Right lobe of liver (tissue), 6 donors: ENCODE data around the gene ENTREP1. TPM values are rescaled to one million over a fixed set of nuclear protein-coding genes. Genes with fewer than 3 reads are reported as not detected.

Source experiments
- ATAC-seq, 4 donors: fragments of 200-7000 bp; cut with Tn5 transposase; one replicate each; pipeline ENCODE4 v1.9.1; 2020; ENCODE audit warnings: mild to moderate bottlenecking in 4 of 4, moderate library complexity in 4 of 4
- DNase-seq, 3 donors: peaks; one replicate each; pipeline ENCODE4 v3.0.0-alpha.2; 2020
- H3K27ac ChIP-seq, 3 donors: fragments of 200-600 bp; one replicate each; pipeline ENCODE4 v1.8.0; 2022
- H3K27me3 ChIP-seq, 2 donors: fragments of 200-600 bp; one replicate each; pipeline ENCODE4 v1.8.0; 2022
- H3K36me3 ChIP-seq, 4 donors: fragments of 200-600 bp; sonication (generic) in 1 of 4; one replicate each; pipeline versions ENCODE4 v1.5.1 to v1.8.0; 2017 to 2022; ENCODE audit warnings: control low read depth in 1 of 4
- H3K4me1 ChIP-seq, 4 donors: fragments of 200-600 bp; sonication (generic) in 1 of 4; one replicate each; pipeline versions ENCODE4 v1.5.1 to v1.8.0; 2017 to 2022; ENCODE audit warnings: control low read depth in 1 of 4
- H3K4me3 ChIP-seq, 3 donors: fragments of 200-600 bp; one replicate each; pipeline ENCODE4 v1.8.0; 2022
- H3K9me3 ChIP-seq, 4 donors: fragments of 200-600 bp; sonication (generic) in 1 of 4; one replicate each; pipeline versions ENCODE4 v1.5.1 to v1.8.0; 2017 to 2022; ENCODE audit warnings: control low read depth in 1 of 4
- POLR2A ChIP-seq: fragments of 450-650 bp; IDR thresholded peaks from one replicate; pipeline ENCODE4 v1.6.1; 2017; ENCODE audit warnings: antibody characterized with exemption, mild to moderate bottlenecking
- WGBS: methylation state at CpG from one replicate; pipeline ENCODE4 v1.1.6; 2018; ENCODE audit warnings: low coverage, low lambda C conversion rate; ENCODE audit not compliant: insufficient coverage; ENCODE audit errors: missing lambda C conversion rate; 5-methylcytosine and 5-hydroxymethylcytosine counted together
- intact Hi-C, 2 donors: fragments of 100-400 bp; cut with DNase I; formaldehyde crosslinking; loops; one replicate each; pipeline versions ENCODE4 v1.11.2 to v1.14.1; 2022
- long read RNA-seq: library from polyadenylated mRNA; unstranded; transcript quantifications from one replicate; pipeline ENCODE4 v2.0.0, GENCODE V29; 2019
- total RNA-seq, 6 experiments: library from RNA; depleted of rRNA in 2 of 6; stranded (reverse); fragments of >200 nt in 2 of 6; fragmentation: NEBNext Ultra II Directional in 3 of 6; extraction: Animal tissue kit (Norgen Biotek cat#: 25700) in 3 of 6; gene quantifications; one replicate each; pipeline versions ENCODE4 v1.1.0 to v1.2.4, GENCODE V29; 2016 to 2023
- TF ChIP-seq, protein P1 (sequence below), 4 donors: fragments of 200-600 bp in 3 of 4; fragments of 450-650 bp in 1 of 4; IDR thresholded peaks; one replicate each; pipeline versions ENCODE4 v1.5.1 to v1.8.0; 2016 to 2022; ENCODE audit warnings: antibody characterized with exemption in 4 of 4, mild to moderate bottlenecking in 2 of 4
- donor health status: DM: no; HTN: yes; CAD: no.
- donor health status: DM: no; HTN: no; CAD: no.
- donor health status: DM: no; HTN: no; CAD: no.
- donor health status: DM: no; HTN: yes; CAD: no.
- donor health status: DM: no; HTN: yes; CAD: no.

The ENTREP1 gene, protein sequence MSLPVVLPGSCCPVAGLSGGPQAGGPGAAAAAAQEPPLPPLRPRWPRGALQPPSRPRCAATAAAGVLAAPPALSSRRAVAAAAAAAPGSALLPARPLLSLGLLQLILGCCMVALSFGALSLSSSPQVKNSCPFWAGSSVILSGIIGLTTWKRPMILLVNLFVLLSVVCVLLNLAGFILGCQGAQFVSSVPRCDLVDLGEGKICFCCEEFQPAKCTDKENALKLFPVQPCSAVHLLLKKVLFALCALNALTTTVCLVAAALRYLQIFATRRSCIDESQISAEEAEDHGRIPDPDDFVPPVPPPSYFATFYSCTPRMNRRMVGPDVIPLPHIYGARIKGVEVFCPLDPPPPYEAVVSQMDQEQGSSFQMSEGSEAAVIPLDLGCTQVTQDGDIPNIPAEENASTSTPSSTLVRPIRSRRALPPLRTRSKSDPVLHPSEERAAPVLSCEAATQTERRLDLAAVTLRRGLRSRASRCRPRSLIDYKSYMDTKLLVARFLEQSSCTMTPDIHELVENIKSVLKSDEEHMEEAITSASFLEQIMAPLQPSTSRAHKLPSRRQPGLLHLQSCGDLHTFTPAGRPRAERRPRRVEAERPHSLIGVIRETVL
- under 1 TPM; 0.12 to 0.42 (median 0.30) TPM for total RNA-seq
- long read RNA-seq, result 0 reads

DNA sequence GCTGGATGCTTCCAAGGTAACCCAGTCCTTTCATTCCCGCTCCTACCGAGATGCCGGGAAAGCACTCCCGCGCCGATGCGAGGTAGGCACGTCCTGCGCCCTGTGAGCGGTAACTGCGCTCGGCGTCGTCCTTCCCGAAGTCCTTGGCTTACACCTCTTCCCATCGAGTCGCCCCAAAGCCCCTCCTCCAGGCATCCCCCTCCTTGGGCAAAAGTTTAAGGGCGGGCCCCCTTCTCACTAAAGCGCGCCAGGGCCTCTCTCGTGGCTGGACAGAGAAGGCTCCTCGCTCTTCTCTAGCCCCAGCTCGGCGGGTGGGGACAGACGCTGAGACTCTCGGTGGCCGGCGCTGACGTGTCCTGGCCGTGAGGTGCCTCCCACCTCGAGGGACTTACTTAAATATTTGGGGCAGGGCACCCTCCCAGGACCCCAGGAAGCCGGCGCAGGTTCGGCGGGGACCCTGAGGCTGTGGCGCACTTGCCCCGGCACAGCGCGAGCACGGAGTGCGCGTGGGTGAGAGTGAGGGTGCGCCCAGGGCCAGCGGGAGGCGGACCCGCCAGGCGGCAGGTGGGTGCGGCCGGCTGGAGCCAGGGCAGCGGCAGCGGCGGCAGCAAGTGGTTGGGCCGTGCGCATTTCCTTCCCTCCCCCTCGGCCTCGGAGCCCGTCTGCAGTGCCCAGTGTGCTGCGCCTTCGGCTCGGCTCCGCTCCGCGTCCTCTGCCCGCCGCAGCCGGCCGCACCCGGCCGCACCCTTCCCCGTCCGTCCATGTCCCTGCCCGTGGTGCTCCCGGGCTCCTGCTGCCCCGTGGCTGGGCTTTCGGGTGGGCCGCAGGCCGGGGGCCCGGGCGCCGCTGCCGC is at the start of gene ENTREP1:
ENTREP1 (plus strand) TSS at position 667 of the 853 bp plus-strand sequence; CDS start at position 762, 95 bp downstream.
- no peaks in the 10 kb centered on the region for H3K9me3 ChIP-seq
- DNase-seq (peak; percentile 55 to 67 (median 65)), ATAC-seq (peak; percentile 92 to 97 (median 94))
- H3K4me1 ChIP-seq, result peaks cover 0 to 7% (median 0%) of the 10 kb centered on the region in 4 donors
- no peak within 1 kb of the TSS for H3K27ac ChIP-seq
- peak within 1 kb of the TSS; percentile 32 to 48 (median 38) for H3K4me3 ChIP-seq
- WGBS, result under 1% methylated on average over 21 of the region's 81 CpGs
- intact Hi-C loops, result no loop called here
- TF ChIP-seq, protein P1, sequence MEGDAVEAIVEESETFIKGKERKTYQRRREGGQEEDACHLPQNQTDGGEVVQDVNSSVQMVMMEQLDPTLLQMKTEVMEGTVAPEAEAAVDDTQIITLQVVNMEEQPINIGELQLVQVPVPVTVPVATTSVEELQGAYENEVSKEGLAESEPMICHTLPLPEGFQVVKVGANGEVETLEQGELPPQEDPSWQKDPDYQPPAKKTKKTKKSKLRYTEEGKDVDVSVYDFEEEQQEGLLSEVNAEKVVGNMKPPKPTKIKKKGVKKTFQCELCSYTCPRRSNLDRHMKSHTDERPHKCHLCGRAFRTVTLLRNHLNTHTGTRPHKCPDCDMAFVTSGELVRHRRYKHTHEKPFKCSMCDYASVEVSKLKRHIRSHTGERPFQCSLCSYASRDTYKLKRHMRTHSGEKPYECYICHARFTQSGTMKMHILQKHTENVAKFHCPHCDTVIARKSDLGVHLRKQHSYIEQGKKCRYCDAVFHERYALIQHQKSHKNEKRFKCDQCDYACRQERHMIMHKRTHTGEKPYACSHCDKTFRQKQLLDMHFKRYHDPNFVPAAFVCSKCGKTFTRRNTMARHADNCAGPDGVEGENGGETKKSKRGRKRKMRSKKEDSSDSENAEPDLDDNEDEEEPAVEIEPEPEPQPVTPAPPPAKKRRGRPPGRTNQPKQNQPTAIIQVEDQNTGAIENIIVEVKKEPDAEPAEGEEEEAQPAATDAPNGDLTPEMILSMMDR (IDR thresholded peaks at IDR 0.05), result no peak
- TF ChIP-seq POLR2A, result no peak
- peaks cover 0 to 9% of the 10 kb centered on the region in 2 donors for H3K27me3 ChIP-seq
- H3K36me3 ChIP-seq, result no peaks in the 10 kb centered on the region

DNA sequence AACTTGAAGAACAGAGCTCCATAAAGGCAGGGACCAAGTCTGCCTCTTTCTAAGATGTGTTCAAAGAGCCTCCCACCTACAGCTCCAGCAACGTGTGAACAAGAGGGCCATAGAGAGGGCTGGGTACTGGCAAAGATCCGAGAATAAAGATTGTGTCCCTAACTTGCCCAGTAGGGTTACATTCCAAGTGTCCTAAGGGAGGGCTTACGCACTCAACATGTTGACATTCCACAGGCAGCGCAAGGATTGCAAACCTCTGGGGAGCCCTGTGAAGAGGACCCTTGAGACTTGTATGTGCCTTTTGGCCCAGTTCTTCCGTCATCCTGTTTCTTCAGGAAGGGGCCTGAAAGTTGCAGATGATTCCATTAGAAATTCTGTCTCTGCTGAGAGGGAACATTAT is 48.2 kb upstream of the ENTREP1 start:
- Histone ChIP-seq H3K27me3 (no peaks in the 10 kb centered on the region), H3K36me3 (no peaks in the 10 kb centered on the region), H3K9me3 (no peaks in the 10 kb centered on the region), H3K4me3 (no peak overlapping the region), H3K27ac (no peak overlapping the region), H3K4me1 (no peaks in the 10 kb centered on the region)
- 100% methylated on average over 2 of the region's 5 CpGs for WGBS
- DNase-seq, result no peak
- ATAC-seq, result no peak
- intact Hi-C loops, result no loop called here
- TF ChIP-seq, protein P1 (IDR thresholded peaks at IDR 0.05), result no peak
- no peak for TF ChIP-seq POLR2A

DNA sequence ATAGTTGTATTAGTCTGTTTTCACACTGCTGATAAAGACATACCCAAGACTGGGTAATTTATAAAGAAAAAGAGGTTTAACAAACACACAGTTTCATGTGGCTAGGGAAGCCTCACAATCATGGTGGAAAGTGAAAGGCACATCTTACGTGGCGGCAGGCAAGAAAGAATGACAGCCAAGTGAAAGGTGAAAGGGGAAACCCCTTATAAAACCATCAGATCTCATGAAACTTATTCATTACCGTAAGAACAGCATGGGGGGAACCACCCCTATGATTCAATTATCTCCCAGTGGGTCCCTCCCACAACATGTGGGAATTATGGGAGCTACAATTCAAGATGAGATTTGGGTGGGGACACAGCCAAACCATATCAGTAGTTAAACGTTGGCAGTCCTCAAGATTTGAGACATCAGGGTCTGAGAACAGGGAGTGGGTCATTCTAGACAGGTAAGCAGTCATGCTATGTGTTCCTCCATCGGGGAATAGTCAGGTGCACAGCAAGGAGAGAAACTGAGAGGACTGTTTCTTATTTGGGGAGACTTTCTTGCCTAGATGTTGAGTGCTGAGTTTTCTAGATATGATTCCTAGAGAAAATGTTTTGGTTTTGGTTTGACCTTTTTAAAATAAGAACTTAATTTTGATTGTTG is 45.8 kb upstream of the ENTREP1 start:
- TF ChIP-seq POLR2A, result no peak
- TF ChIP-seq, protein P1 (IDR thresholded peaks at IDR 0.05), result no peak
- ATAC-seq, result no peak
- no peaks in the 10 kb centered on the region for H3K36me3 ChIP-seq

DNA sequence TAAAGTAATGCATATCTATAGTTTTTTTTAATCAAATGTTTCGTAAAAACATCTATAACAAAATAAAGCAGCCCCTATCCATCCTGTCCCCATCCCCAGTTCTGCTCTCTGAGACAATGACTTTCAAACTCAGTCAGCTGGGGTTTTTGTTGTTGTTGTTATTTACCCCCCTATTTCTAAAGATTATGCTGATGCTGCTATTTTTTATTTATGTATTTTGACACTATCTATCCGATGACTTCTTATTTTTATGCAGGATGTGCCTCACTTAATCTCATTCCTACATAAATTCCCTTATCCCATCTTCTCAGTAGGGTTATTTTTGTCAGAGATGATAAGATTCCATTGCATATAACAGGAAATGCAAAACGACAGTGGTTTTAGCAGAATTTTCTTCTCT is 45.3 kb upstream of the ENTREP1 start:
- H3K4me3 ChIP-seq, result no peak overlapping the region
- ATAC-seq (no peak), DNase-seq (no peak)
- no peaks in the 10 kb centered on the region for H3K27me3 ChIP-seq
- H3K36me3 ChIP-seq, result no peaks in the 10 kb centered on the region
- WGBS, result 18% methylated on average over 3 of the region's 3 CpGs
- intact Hi-C loops, result no loop called here
- H3K27ac ChIP-seq, result no peak overlapping the region
- TF ChIP-seq POLR2A, result no peak
- TF ChIP-seq, protein P1 (IDR thresholded peaks at IDR 0.05), result no peak
- H3K9me3 ChIP-seq, result no peaks in the 10 kb centered on the region
- H3K4me1 ChIP-seq, result no peaks in the 10 kb centered on the region

More for the DNA sequence above, 45.8 kb upstream of the ENTREP1 start:
- H3K27ac ChIP-seq, result no peak overlapping the region
- H3K9me3 ChIP-seq, result no peaks in the 10 kb centered on the region
- H3K4me1 ChIP-seq, result no peaks in the 10 kb centered on the region
- 61% methylated on average over 5 of the region's 5 CpGs for WGBS
- no peaks in the 10 kb centered on the region for H3K27me3 ChIP-seq
- DNase-seq, result no peak
- H3K4me3 ChIP-seq, result no peak overlapping the region
- intact Hi-C loops, result no loop called here
